K562 (cell line): Measurements from ENCODE around the gene C16orf86. TPM values are rescaled to one million over a fixed set of nuclear protein-coding genes. Genes with fewer than 3 reads are reported as not detected.

ENCODE experiments used
- ARID4B ChIP-seq: sonication (generic); formaldehyde crosslinking; IDR thresholded peaks from 2 replicates; pipeline ENCODE4 v1.8.0; 2022; ENCODE audit warnings: mild to moderate bottlenecking, missing genetic modification reagents
- CHD1 ChIP-seq: fragments of 200-600 bp; sonication (generic); IDR thresholded peaks from one replicate; pipeline ENCODE4 v1.6.1; 2012; ENCODE audit warnings: mild to moderate bottlenecking, moderate library complexity, low read length, inconsistent platforms
- E2F8 ChIP-seq: fragments of 450-650 bp; IDR thresholded peaks from 2 replicates; pipeline ENCODE4 v1.7.1; 2018; ENCODE audit warnings: mild to moderate bottlenecking, low read depth; ENCODE audit not compliant: partially characterized antibody
- ELK3 ChIP-seq: fragments of 450-650 bp; formaldehyde crosslinking; IDR thresholded peaks from 2 replicates; pipeline ENCODE4 v1.4.0; 2020; ENCODE audit warnings: mild to moderate bottlenecking
- POLR2AphosphoS5 ChIP-seq: IDR thresholded peaks from 2 replicates; pipeline ENCODE4 v1.6.1; 2011; ENCODE audit warnings: mild to moderate bottlenecking, low read depth, low read length, moderate library complexity; ENCODE audit not compliant: control insufficient read depth, insufficient read depth
- PRPF4 ChIP-seq: fragments of 200-400 bp; formaldehyde crosslinking; IDR thresholded peaks from one replicate; pipeline ENCODE4 v1.6.1; 2017; ENCODE audit warnings: low read length, low read depth, mild to moderate bottlenecking; ENCODE audit not compliant: insufficient read depth, poor library complexity, severe bottlenecking
- TBP ChIP-seq: optimal IDR thresholded peaks from 2 replicates; pipeline ENCODE3; 2011; ENCODE audit warnings: low read depth, low read length, improper control_type of control experiment
- TFAM ChIP-seq: fragments of 250-450 bp; sonication (Bioruptor Pico); conservative IDR thresholded peaks from 2 replicates; pipeline ENCODE4 v1.5.0; 2021; ENCODE audit warnings: mild to moderate bottlenecking, moderate library complexity
- VEZF1 ChIP-seq: fragments of 200-800 bp; sonication (Bioruptor generic); IDR thresholded peaks from 2 replicates; pipeline ENCODE4 v1.6.1; 2017; ENCODE audit warnings: missing genetic modification characterization, missing compliant biosample characterization
- ZBTB2 ChIP-seq: fragments of 450-650 bp; IDR thresholded peaks from 2 replicates; pipeline ENCODE4 v1.6.1; 2016; ENCODE audit warnings: antibody characterized with exemption
- ZNF589 ChIP-seq: fragments of 200-800 bp; sonication (Bioruptor generic); IDR thresholded peaks from 2 replicates; pipeline ENCODE4 v1.6.1; 2016; ENCODE audit warnings: low read depth, missing genetic modification characterization, missing compliant biosample characterization
- ZNF699 ChIP-seq: fragments of 250-450 bp; sonication (Bioruptor Pico); IDR thresholded peaks from 2 replicates; pipeline ENCODE4 v1.8.0; 2021; ENCODE audit warnings: mild to moderate bottlenecking, moderate library complexity; ENCODE audit not compliant: insufficient replicate concordance
- polyA plus RNA-seq, 8 experiments: library from polyadenylated mRNA; depleted of rRNA in 4 of 8; stranded (reverse) in 5 of 8; unstranded in 3 of 8; fragments of >200 nt; fragmentation: Nextera tagmentation in 2 of 8; fragmentation: Illumina TruSeq in 1 of 8; extraction: Ambion mirVana in 2 of 8; extraction: Trizol in 1 of 8; gene quantifications; 2 replicates each; pipeline versions ENCODE4 v1.2.1 to v1.2.3, GENCODE V29; 2011 to 2014; ENCODE audit warnings: inconsistent platforms in 1 of 8, missing spikeins in 1 of 8
- total RNA-seq, 7 experiments: library from RNA; depleted of rRNA in 6 of 7; stranded (reverse); fragments of >200 nt in 6 of 7; fragmentation: Illumina TruSeq in 2 of 7; extraction: Trizol in 2 of 7; gene quantifications; 2 replicates each; pipeline versions ENCODE4 v1.2.1 to v1.2.3, GENCODE V29; 2011 to 2021; ENCODE audit warnings: low replicate concordance in 1 of 7

Gene C16orf86
- total and polyA plus RNA-seq, 9 of the 15 experiments (the other 6 are each of a cell fraction or from before 2014, with no cell fraction given) = 0.13 to 1.2 (median 0.27) TPM; not detected in 3

GRCh38 chr16:67659675-67660563 is 6.7 kb upstream of the C16orf86 start, which contains the start of gene ACD (continued):
- TF ChIP-seq E2F8 = peak; percentile 96
- no peak for TF ChIP-seq PRPF4
- no peak for TF ChIP-seq ZNF589
- no peak for TF ChIP-seq ZNF699 (CRISPR knock-in tag)
- no peak for TF ChIP-seq TFAM (CRISPR knock-in tag)
- TF ChIP-seq ELK3 (CRISPR knock-in tag) = no peak
- peak; percentile 74 for TF ChIP-seq ARID4B (CRISPR knock-in tag)
- TF ChIP-seq VEZF1 (CRISPR knock-in tag) = peak; percentile 90
- peak; percentile 54; the same call in 1 of the 2 replicates for TF ChIP-seq POLR2AphosphoS5
- TF ChIP-seq ZBTB2 = peak; percentile 93
- peak; percentile 52 for TF ChIP-seq TBP
- TF ChIP-seq CHD1 = peak; percentile 16
